Neural progenitor cell (in vitro differentiated cells): ENCODE results near the gene ADARB2. TPM values are rescaled to one million over a fixed set of nuclear protein-coding genes. Genes with fewer than 3 reads are reported as not detected.
"Not testable (repeated sequence)": the region's sequence is repeated elsewhere in the genome, so short reads cannot be mapped to it uniquely, and the experiment has no call there.

ENCODE experiments used
- DNase-seq: peaks from one replicate; pipeline ENCODE4 v3.0.0-alpha.2; 2016; ENCODE audit warnings: low spot score
- H2AFZ ChIP-seq: fragments of 200-600 bp; sonication (generic); replicated peaks from 2 replicates; pipeline ENCODE4 v1.6.1; 2016; ENCODE audit warnings: antibody characterized with exemption
- H3F3A ChIP-seq: fragments of 200-600 bp; sonication (generic); 2 replicates; pipeline ENCODE4 v1.6.1; 2016; ENCODE audit warnings: antibody characterized with exemption, low read depth
- H3K27ac ChIP-seq: fragments of 200-600 bp; sonication (generic); 2 replicates; pipeline ENCODE4 v1.5.1; 2016; ENCODE audit warnings: mild to moderate bottlenecking
- H3K27me3 ChIP-seq: fragments of 200-600 bp; sonication (generic); 2 replicates; pipeline ENCODE4 v1.6.1; 2016; ENCODE audit warnings: mild to moderate bottlenecking, moderate library complexity
- H3K36me3 ChIP-seq: fragments of 200-600 bp; sonication (generic); 2 replicates; pipeline ENCODE4 v1.5.1; 2016
- H3K4me1 ChIP-seq: fragments of 200-600 bp; sonication (generic); 2 replicates; pipeline ENCODE4 v1.6.1; 2016; ENCODE audit warnings: mixed run types
- H3K4me2 ChIP-seq: fragments of 200-600 bp; sonication (generic); 2 replicates; pipeline ENCODE4 v1.6.1; 2016
- H3K4me3 ChIP-seq: fragments of 200-600 bp; sonication (generic); 2 replicates; pipeline ENCODE4 v1.5.1; 2016
- H3K79me2 ChIP-seq: fragments of 200-600 bp; sonication (generic); 2 replicates; pipeline ENCODE4 v1.6.1; 2016; ENCODE audit warnings: low read depth
- H3K9ac ChIP-seq: fragments of 200-600 bp; sonication (generic); 2 replicates; pipeline ENCODE4 v1.6.1; 2016
- H3K9me3 ChIP-seq: fragments of 200-600 bp; sonication (generic); 2 replicates; pipeline ENCODE4 v1.5.1; 2016; ENCODE audit warnings: low read depth
- H4K20me1 ChIP-seq: fragments of 200-600 bp; sonication (generic); 2 replicates; pipeline ENCODE4 v1.6.1; 2016; ENCODE audit warnings: low read depth
- H3K27ac Mint-ChIP-seq: 3 replicates; pipeline ENCODE4 v1.8.0; 2021; ENCODE audit warnings: mixed read lengths
- H3K27me3 Mint-ChIP-seq: 2 replicates; pipeline ENCODE4 v1.8.0; 2022; ENCODE audit warnings: low read depth, mild to moderate bottlenecking, inconsistent platforms, moderate library complexity, mixed read lengths; ENCODE audit not compliant: insufficient read depth
- H3K36me3 Mint-ChIP-seq: 3 replicates; pipeline ENCODE4 v1.8.0; 2021; ENCODE audit warnings: mixed read lengths
- H3K4me1 Mint-ChIP-seq: 3 replicates; pipeline ENCODE4 v1.8.0; 2021; ENCODE audit warnings: mixed read lengths
- H3K4me3 Mint-ChIP-seq: 3 replicates; pipeline ENCODE4 v1.8.0; 2021; ENCODE audit warnings: mild to moderate bottlenecking, moderate library complexity, mixed read lengths
- H3K9me3 Mint-ChIP-seq: 3 replicates; pipeline ENCODE4 v1.8.0; 2020; ENCODE audit warnings: mixed read lengths
- EZH2 ChIP-seq: fragments of 200-600 bp; sonication (generic); IDR thresholded peaks from 2 replicates; pipeline ENCODE4 v1.6.1; 2017; ENCODE audit warnings: antibody characterized with exemption, mild to moderate bottlenecking, moderate library complexity
- EZH2phosphoT487 ChIP-seq: fragments of 200-600 bp; sonication (generic); IDR thresholded peaks from 2 replicates; pipeline ENCODE4 v1.6.1; 2017; ENCODE audit warnings: antibody characterized with exemption
- total RNA-seq: library from RNA; depleted of rRNA; stranded (reverse); fragments of >200 nt; gene quantifications from 2 replicates; pipeline ENCODE4 v1.2.3, GENCODE V29; 2015; ENCODE audit warnings: low replicate concordance
- TF ChIP-seq, protein P1 (sequence below): fragments of 200-600 bp; sonication (generic); IDR thresholded peaks from 2 replicates; pipeline ENCODE4 v1.5.1; 2017; ENCODE audit warnings: antibody characterized with exemption, mild to moderate bottlenecking

Gene ADARB2
- total RNA-seq, 1 donor from 2014 or later, result not detected

DNA sequence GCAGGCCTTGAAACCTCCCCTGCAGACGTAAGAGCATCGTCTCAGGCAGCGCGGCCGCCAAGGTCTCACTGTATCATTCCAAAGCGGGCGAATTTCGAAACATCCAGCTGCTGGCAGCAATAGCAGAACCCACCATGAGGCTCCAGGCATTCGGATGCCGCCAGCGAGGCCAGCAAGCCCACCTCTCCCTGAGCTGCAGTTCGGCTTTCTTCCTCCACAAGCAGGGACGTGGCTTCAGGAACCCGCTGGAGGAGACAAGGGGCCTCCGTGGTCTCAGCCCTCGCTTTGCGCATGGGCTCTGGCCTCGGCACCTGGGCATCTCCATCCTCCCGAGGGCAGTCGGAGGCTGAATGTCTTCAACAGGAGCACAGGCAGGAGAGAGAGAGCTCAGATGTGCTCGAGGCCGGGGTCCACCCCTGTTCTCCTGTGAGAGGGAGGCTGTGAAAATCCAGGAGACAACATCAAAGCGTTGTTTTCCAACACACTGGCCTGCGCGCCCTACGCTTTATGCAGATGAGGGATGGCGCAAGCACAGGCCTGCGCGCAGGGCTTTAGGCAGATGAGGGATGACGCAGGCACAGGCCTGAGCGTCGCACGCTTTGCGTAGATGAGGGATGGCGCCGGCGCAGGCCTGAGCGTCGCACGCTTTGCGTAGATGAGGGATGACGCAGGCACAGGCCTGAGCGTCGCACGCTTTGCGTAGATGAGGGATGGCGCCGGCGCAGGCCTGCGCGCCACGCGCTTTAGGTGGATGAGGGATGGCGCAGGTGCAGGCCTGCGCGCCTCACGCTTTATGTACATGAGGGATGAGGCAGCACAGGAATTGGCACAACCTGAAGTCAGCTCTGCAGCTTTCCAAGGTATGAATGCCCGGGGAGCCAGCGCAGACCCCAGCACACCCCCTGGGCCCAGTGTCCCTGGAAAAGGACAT, 577.9 kb downstream of the ADARB2 start:
- H3K4me3 Mint-ChIP-seq, result no peak overlapping the region
- no peak for DNase-seq
- Histone ChIP-seq H3K36me3 (no peaks in the 10 kb centered on the region), H3K4me1 (peaks cover 6% of the 10 kb centered on the region), H4K20me1 (no peaks in the 10 kb centered on the region), H3K4me2 (no peak overlapping the region), H3K79me2 (no peaks in the 10 kb centered on the region), H3K27me3 (no peaks in the 10 kb centered on the region), H3K27ac (no peak overlapping the region), H3K9ac (no peak overlapping the region), H3K9me3 (no peaks in the 10 kb centered on the region), H3K4me3 (no peak overlapping the region), H2AFZ (no peak overlapping the region), H3F3A (no peaks in the 10 kb centered on the region)
- peaks cover 28% of the 10 kb centered on the region for H3K4me1 Mint-ChIP-seq
- no peaks in the 10 kb centered on the region for H3K36me3 Mint-ChIP-seq
- no peaks in the 10 kb centered on the region for H3K9me3 Mint-ChIP-seq
- peak overlapping the region; percentile 34 for H3K27ac Mint-ChIP-seq
- peaks cover 4% of the 10 kb centered on the region for H3K27me3 Mint-ChIP-seq
- TF ChIP-seq EZH2phosphoT487, result no peak
- TF ChIP-seq EZH2, result no peak

DNA sequence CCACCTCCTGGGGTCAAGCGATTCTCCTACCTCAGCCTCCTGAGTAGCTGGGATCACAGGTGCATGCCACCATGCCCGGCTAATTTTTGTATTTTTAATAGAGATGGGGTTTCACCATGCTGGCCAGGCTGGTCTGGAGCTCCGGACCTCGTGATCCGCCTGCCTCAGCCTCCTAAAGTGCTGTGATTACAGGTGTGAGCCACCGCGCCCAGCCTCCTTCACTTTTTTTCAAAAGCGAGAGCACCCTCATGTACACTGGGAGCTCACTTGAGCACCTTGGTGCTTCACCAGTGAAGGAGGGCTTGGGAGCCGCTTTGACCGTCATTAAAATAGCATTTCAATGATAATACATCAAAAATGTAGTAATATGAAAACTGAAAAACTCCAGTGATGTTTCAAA, 578.8 kb downstream of the ADARB2 start:
- H3K4me1 ChIP-seq, H3K27ac Mint-ChIP-seq, H3K4me3 Mint-ChIP-seq, H3K27me3 ChIP-seq, H3K4me2 ChIP-seq, H3K9me3 Mint-ChIP-seq, H3K79me2 ChIP-seq, H3K9me3 ChIP-seq, DNase-seq, H3K4me3 ChIP-seq, H4K20me1 ChIP-seq, H3K27ac ChIP-seq, H3F3A ChIP-seq, H2AFZ ChIP-seq, H3K36me3 ChIP-seq, H3K36me3 Mint-ChIP-seq, H3K27me3 Mint-ChIP-seq, H3K9ac ChIP-seq: not testable (repeated sequence)
- H3K4me1 Mint-ChIP-seq, result peaks cover 27% of the 10 kb centered on the region

DNA sequence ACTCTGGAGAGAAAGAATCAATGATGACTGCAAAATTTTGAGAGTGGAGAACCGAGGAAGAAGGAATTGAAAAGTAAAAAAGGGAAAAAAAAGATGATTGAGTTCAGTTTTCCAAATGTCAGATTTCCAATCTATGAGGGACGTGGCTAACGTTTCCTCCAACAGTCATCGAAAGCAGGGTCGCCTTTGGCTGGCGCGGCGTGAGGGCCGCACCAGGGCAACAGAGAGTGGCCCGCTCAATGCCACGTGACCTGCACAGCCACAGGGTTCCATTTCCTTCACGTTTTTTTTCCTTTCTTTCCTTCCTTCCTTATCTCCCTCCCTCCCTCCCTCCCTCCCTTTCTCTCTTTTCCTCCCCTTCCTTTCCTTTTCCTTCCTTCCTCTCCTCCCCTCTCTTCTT, 579.3 kb downstream of the ADARB2 start:
- TF ChIP-seq EZH2phosphoT487 (no peak), EZH2 (no peak)
- TF ChIP-seq, protein P1, sequence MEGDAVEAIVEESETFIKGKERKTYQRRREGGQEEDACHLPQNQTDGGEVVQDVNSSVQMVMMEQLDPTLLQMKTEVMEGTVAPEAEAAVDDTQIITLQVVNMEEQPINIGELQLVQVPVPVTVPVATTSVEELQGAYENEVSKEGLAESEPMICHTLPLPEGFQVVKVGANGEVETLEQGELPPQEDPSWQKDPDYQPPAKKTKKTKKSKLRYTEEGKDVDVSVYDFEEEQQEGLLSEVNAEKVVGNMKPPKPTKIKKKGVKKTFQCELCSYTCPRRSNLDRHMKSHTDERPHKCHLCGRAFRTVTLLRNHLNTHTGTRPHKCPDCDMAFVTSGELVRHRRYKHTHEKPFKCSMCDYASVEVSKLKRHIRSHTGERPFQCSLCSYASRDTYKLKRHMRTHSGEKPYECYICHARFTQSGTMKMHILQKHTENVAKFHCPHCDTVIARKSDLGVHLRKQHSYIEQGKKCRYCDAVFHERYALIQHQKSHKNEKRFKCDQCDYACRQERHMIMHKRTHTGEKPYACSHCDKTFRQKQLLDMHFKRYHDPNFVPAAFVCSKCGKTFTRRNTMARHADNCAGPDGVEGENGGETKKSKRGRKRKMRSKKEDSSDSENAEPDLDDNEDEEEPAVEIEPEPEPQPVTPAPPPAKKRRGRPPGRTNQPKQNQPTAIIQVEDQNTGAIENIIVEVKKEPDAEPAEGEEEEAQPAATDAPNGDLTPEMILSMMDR, result no peak
- H3K9me3 Mint-ChIP-seq, result no peaks in the 10 kb centered on the region
- DNase-seq, result no peak
- peaks cover 8% of the 10 kb centered on the region for H3K4me1 ChIP-seq
- no peaks in the 10 kb centered on the region for H3K9me3 ChIP-seq
- no peak overlapping the region for H3K4me3 Mint-ChIP-seq
- H3K36me3 Mint-ChIP-seq, result no peaks in the 10 kb centered on the region
- H3K4me3 ChIP-seq, result no peak overlapping the region
- H3K27ac ChIP-seq, result no peak overlapping the region
- H3K4me1 Mint-ChIP-seq, result peaks cover 26% of the 10 kb centered on the region
- no peak overlapping the region for H3K4me2 ChIP-seq
- H2AFZ ChIP-seq, result no peak overlapping the region
- no peaks in the 10 kb centered on the region for H3K36me3 ChIP-seq
- no peak overlapping the region for H3K27ac Mint-ChIP-seq
- H4K20me1 ChIP-seq, result no peaks in the 10 kb centered on the region
- peaks cover 4% of the 10 kb centered on the region for H3K27me3 Mint-ChIP-seq
- H3K27me3 ChIP-seq, result no peaks in the 10 kb centered on the region
- H3K79me2 ChIP-seq, result no peaks in the 10 kb centered on the region
- H3K9ac ChIP-seq, result no peak overlapping the region
- H3F3A ChIP-seq, result no peaks in the 10 kb centered on the region

GRCh38 chr10:1157615-1157933, 579.8 kb downstream of the ADARB2 start:
- H3K9ac ChIP-seq, result no peak overlapping the region
- H3F3A ChIP-seq, result no peaks in the 10 kb centered on the region
- H3K36me3 ChIP-seq, result no peaks in the 10 kb centered on the region
- Mint-ChIP-seq H3K36me3 (no peaks in the 10 kb centered on the region), H3K4me3 (no peak overlapping the region), H3K27ac (peak overlapping the region; percentile 50), H3K4me1 (peaks cover 26% of the 10 kb centered on the region), H3K27me3 (peaks cover 4% of the 10 kb centered on the region), H3K9me3 (no peaks in the 10 kb centered on the region)
- no peaks in the 10 kb centered on the region for H4K20me1 ChIP-seq
- H3K4me1 ChIP-seq, result peaks cover 8% of the 10 kb centered on the region
- no peak overlapping the region for H3K27ac ChIP-seq
- H3K4me3 ChIP-seq, result no peak overlapping the region
- TF ChIP-seq, protein P1, result no peak
- no peak for TF ChIP-seq EZH2
- no peak for TF ChIP-seq EZH2phosphoT487
- H3K4me2 ChIP-seq, result no peak overlapping the region
- H2AFZ ChIP-seq, result no peak overlapping the region
- H3K27me3 ChIP-seq, result no peaks in the 10 kb centered on the region
- H3K9me3 ChIP-seq, result no peaks in the 10 kb centered on the region
- no peaks in the 10 kb centered on the region for H3K79me2 ChIP-seq
- no peak for DNase-seq
